ENCODE data around the gene CLRN1.

Gene CLRN1

DNA sequence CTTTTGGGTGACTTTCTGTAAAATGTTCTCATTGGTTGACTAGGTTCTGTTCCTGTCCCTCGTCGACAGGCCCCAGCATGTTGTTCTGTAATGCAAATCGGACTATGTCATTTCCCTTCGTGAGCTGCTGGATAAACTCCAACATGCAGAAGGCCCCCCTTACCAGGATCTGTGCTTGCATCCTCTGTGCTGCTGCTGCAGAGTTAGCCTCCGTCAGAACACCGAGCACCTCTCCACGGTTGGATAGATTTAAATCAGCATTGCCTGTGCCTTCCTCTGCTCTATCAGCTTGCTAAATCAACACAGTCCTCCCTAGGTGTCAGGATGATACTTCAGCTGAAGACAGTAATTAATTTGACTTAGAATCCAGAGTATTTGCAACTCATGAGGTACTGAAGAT is 54.6 kb downstream of the CLRN1 start:
- no peak for DNase-seq

DNA sequence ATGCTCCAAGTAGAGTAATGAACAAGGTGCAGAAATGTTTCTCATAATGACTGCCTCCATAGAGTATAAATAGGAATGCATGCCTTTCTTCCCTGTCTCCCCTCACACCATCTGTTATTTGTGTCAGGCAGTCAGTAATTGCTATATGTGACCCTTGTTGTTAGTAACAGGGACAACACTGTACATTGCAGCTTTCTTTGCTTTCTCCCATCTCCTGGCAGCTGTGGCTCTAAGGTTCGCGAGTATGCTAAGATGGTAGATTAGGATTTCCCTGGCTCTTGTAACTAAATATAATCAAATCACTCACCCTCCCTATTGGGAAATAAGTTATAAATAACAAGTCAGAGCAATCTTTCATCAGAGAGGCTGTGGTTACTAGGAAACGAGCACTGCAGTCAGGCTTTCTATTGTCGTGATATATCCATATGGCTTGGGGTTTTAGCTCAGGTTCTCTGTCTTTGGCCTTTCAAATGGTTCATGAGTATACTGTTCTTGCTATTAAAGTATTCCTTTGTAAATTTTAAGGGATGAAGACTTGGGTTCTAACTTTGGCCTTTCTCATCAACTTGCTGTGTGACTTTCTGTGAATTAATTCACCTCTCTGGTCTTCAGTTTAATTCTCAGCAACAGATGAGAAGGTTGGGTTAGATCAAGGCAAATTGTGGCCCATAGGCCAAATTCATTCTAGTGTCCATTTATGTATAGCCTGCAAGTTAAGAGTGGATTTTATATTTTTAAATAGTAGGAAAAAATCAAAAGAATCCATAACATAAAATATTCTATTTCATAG is 59.2 kb downstream of the CLRN1 start:
- no peak for DNase-seq

DNA sequence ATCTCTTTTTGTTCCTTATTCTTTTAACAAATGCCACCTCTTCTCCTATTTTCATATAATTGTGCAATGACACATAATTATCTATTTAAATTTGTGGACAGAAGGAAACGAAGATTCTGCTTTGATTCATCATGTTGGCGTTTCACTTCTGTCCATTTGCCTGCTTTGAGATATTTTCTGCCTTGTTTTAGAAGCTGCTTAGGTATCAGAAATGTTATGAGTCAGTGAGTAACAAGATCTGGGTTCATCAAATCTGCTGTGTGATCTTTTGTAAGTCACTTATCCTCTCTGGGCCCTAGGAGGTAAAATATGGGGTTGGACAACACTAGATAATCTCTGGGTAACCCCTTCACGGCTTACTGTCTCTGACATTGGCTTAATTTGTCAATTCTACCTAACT is 60.0 kb downstream of the CLRN1 start:
- no peak for DNase-seq

DNA sequence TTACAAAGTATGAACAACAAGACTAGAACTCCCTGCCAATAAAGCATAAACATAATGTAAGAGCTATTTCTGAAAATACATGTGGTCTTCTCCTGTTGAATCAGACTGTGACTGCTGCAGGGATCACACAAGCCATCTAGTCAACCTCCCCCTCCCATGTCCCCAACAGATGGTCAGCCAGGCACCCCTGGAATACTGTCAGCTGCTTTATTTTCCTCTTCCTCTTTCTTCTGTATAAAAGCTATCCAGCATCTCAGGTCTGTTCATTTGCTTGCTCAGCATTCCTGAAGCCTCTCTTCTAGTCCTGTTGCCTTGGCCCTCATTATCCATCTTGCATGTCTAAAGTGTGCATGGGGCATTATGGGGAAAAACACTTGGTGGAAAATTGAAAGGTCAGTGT is 60.8 kb downstream of the CLRN1 start:
- DNase-seq, result no peak

DNA sequence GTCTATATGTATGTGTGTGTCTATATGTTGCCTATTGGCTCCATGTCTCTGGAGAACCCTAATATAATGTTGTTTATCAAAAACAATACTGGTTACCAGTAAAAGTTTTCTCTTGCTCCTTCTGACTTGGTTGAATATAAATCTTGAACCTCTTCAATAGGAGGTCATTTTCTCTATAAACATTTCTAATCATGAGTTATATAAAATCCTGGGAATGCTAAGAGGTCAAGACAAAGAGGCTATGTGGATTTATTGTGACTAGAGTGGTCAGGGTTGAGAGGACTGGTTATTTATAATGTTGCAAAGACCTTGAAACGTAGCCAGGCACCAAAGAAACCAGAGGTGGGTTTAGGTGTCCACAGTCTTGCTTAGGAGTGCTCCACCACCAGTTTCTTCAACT is 66.1 kb downstream of the CLRN1 start:
- DNase-seq, result no peak

DNA sequence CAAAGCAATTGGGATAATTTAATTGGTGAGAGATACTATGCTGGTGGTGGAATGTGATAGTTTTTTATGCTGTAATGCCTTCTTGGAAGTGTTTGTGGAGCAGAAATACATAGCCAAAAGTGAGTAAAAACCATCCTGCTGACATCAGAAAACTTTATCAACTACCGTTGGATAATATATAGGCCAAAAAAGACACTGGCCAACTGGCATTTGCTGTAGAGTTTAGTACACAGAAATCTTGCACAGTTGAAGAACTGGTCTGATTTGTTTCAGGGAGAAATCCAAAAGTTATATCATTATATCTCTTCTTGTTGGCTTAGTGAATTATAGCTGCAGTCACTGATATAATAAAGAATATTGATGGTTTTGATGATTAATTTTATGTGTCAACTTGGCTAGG is 66.8 kb downstream of the CLRN1 start:
- no peak for DNase-seq

DNA sequence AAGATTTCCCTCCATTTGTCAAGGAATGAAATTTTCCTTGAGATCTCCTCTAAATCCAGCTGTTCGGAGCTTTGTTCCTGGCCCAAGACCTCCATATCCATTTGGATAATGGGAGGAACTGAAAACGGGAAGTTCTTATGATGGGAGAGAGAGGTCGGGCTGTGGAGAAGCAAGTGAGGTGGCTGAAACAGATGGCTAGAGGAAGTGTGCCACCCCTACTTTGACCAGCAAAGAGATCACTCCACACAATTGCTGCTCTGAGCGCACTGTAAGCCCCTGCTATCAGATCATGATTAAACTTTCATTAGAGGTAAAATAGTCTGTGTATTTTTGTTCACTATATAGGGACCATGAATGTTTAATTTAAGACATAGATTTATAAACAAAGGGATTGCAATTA is 67.2 kb downstream of the CLRN1 start, which contains the start of gene MINDY4B:
MINDY4B (minus strand) TSS at position 101 of the 400 bp plus-strand sequence; CDS start at position 101, 0 bp downstream.
- no peak for DNase-seq

DNA sequence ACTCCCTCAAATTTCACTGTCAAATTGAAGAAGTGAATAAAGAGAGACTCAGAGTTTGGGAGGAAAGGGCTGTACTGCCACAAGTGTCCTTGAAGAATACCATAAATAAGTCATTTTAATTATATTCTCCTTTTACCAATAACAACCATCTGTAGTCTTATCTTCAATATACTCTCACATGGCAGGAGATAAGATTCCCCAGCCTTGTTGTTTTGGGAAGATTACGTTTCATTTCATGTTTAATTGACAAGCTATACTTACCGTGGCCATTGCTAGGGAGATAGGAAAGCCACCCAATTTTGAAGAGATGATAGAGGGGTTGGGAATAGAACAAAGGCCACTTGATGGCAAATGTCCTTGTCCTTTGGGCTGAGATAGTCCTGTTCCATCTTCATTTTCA is 69.5 kb downstream of the CLRN1 start:
- no peak for DNase-seq

DNA sequence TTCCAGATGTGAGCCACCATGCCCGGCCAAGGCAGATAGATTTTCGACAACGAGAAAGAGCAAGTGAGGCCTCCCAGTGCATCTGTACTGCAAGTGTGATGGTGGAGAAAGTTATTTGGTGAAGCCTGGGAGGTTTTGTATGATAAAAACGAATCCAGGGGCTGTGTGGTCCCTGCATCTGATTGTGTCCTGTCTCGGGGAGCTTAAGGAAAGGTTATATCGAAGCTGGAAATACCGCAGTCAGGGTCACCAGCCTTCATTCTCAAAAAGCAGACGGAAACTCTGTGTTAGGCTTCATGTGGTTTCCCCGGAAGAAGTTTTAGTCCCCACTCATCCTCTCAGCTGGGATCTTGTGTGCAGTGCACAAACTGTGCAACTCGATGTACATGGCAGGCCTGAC is 70.7 kb downstream of the CLRN1 start:
- DNase-seq, result no peak

DNA sequence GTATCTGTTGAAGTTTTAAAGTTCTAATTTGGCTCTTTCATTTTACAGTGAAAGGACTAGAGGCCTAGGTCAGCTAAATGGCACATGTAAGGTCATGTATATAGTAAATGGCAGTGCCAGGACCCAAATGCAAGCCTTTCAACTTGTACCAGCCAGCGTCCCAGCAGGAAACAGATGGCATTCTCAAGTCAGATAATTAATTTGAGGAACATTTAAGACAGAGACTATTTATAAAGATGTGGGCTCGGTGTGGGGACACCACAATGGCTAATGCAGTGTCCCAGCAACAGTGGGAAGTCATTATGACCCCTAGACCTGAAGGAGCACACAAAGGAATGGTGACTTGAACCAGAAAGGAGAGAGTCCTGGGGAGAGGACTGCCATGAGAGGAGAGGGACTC is 73.4 kb downstream of the CLRN1 start:
- DNase-seq, result no peak

DNA sequence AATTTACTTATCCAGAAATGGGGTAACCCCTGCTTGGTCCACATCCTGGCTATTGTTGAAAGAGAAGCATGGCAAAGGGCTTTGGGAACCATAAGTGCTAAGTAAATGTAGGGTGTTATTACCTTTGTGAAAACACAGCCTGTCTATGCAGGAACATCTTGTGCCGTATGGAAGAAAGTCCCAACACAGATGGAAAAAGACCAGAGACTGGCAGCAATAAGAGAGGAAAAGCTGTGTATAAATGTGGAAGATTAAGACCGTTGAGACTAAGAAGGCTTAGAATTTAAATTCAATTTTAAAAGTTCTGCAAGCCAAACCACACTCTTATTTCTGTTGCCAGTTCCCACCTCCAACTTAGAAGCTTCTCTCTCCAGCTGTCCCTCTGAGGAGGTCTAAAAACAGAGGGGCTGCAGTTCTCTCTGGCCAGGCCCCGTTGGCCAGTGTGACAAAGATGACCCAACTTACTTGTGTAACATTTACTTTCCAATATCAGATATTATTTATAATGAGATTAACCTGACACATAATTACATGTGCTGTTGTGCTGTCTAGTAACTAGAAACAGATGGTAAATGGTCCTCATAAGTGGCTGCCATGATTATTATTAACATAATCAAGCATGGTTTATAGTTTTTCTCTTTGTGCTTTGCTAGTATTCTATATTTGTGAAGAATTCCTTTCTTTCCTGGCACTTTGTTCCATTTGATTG is 74.3 kb downstream of the CLRN1 start:
- DNase-seq, result no peak

DNA sequence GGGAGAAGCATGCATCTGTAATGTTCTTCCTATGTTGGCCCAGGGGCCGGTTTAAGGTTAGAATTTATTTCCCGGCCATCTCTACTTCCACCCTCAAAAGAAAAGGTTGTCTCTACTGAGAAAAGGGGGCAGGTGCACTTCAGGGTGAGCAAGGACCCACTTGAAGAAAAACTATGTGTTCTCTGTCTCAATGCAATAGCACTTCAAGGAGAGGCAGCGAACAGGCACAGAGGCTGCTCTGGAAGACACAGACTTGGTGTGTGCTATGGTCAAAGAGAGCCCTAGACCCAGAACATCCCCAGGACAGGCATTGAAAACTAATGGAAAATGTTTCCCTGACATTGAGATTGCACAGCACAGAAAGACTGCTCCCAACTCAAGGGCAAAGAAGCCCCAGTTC is 74.9 kb downstream of the CLRN1 start:
- DNase-seq, result no peak

DNA sequence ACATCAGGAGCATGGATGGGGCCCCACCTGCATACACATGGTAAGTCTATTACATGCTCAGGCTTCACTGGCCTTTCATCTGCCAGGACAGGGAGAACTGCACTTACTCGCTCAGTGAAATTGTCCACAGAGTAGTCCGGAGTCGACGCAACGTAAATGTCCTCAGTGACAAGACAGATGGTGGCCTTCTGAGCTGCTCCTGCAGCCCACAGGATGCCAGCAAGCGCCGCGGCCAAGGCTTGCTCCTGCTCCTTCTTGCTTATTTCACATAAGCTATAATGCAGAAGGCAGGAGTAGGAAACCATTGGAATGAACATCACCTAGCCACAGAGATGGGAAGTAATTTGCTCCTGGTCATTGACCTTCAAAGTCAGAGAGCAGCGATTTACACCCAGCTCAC is 81.7 kb downstream of the CLRN1 start:
- DNase-seq, result no peak

DNA sequence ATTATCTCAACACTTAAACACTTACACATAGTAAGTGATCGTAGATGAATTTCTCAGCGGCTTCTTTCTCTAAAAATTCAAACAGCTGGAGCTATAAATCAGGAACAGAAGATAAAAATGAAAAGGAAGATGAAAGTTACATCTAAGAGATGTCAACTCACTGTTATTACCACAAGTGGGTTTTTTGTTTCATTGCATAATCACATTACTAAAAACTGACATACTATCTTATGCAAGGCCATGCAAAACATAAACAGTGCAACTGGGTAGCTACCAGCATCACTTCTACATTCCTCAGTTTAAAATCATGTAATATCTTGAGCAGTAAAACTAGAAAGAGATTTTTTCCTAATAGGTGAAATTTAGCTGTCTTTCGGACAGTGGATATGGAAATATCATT is 82.2 kb downstream of the CLRN1 start:
- DNase-seq, result no peak

DNA sequence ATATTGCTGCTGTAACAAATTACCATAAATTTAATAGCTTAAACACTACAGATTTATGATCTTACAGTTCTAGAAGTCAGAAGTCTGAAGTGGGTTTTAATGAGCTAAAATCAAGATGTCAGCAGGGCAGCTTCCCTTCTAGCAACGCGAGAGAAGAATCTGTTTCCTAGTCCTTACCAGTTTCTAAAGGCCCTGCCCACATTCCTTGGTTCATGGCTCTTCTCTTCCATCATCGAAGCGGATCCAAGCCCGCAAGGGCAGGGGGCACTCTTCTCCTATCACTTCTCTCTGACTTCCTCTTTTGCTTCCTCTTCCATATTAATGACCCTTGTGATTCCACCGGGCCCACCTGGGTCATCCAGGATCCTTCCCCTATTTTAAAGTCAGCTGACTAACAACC is 83.4 kb downstream of the CLRN1 start:
- no peak for DNase-seq

DNA sequence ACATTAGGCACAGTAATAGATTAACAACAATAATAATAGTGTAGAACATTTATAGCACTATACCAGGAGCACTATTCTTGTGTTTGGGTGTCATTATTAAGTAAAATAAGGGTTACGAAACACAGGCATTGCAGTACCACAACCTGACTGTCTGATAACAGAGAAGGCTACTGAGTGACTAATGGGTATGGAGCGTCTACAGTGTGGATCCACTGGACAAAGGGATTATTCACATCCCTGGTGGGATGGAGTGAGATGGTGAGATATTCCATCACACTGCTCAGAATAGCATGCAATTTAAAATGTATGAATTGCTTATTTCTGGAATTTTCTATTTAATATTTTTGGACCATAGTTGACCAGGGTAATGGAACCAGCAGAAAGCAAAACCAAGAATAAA is 85.5 kb downstream of the CLRN1 start:
- DNase-seq, result no peak

DNA sequence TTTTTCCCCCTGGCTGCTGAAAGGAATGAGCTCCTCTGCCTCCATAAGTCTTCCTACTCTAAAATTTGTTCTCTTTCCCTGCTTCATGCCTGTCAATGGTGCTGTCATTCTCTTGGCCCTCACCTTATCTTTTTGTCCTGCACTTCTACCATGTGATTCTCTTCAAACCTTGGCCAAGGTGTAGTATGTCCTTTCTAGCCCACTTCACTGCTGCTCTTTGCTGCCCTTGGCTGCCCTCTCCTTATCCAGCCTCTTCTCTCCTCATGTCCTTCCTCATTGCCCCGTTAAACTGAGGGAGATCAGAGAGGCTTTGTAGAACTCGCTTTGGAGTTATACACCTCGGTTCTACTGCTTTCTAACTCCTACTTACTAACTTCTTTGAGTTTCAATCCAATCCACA is 87.0 kb downstream of the CLRN1 start:
- no peak for DNase-seq

DNA sequence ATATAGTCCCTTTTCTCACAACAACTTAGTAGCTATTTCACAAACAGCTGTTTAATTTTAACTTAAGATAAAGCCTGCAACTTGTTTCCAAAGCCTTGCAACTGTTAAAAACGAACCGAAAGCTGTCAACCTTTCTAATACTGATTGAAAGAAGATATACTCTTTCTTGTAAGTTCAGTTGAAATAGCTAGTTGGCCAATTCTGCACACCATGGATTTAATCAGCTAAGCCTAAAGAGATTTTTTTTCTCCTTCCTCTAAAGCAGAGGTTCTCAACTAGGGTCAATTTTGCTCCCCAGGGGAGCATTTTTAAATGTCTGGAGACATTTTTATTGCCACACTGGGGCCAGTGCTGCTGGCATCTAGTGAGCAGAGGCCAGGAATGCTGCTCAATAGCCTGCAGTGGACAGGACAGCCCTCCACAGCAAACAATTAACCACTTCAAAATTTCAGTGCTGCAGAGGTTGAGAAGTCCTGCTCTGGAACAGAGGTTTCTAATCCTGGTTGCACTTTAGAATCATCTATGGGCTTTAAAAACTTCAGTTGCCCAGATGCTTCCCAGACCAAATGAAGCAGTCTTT is 93.4 kb downstream of the CLRN1 start:
- DNase-seq, result no peak

DNA sequence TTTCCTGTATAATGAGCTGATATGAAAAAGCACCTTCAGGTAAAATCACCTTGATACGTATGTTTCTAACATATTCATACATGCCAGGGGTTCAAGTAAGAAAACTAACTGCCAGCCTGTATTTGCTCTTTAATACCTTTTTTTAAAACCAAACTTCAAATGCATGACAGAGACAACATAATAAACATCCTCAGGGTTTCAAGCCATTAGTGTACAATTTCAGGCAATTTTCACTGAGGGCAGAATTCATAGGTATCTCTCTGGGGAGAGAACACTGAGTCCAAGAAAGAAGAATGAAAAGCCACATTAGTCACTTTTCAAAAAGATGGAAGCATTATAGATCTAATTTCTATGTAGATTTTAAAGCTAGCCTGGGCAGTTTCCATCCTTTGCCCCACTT is 94.2 kb downstream of the CLRN1 start:
- DNase-seq, result no peak

DNA sequence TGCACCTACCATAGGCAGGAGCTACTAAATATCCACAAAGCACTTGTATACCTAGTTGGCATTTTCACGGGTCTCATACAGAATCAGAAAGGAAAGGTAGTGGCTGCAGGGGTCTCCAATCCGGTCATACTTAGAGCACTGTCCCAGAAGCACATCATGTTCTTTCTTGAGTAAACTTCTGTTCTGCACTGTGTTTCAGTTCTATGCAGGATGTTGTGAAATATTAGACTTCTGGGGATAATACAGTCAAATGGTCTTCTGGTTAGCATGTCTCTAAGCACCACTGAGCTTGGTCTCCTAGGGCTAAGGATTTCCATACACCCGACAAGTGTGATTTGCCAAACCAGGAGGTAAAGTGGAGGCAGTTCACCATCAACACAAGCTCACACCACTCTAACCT is 95.2 kb downstream of the CLRN1 start:
- DNase-seq, result no peak

DNA sequence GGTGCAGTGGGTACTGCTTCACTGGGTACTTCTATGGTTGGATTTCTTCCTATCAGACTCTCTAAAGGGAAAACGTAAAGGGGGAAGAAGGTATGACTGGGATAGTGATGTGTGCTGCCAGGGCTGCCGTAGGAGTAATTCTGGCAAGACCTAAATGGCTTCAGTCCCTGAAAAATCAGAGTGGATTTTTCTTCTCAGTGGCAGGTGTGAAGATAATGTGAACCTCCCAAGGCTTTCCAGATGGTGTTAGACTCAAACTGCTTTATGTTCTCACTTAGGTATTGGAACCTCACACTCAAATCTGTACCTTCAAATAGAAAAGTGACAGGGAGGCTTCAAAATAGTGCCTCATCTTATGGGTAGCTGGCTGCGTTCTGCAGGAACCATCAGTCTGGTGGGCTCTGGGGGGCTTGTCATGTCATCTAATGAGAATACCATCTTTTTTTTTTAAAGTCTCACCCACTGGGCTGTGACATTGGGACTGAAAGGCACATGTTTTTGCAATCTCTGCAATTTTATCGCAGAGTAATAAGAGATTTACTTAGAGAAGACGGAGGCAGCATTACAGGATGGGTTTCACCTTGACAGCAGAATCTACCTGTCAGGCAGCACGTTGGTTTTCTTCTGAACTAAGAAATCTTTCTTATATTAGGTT is 95.8 kb downstream of the CLRN1 start:
- no peak for DNase-seq

All from CD4-positive, alpha-beta T cell treated with Interleukin-21 for 1 hour (primary cell).